Lower leg skin (tissue), 3 donors: ENCODE measurements around the gene CNOT4.

ENCODE experiments used
- CTCF ChIP-seq, 3 donors: fragments of 450-650 bp; IDR thresholded peaks; one replicate each; pipeline ENCODE4 v1.5.1; 2016; ENCODE audit warnings: antibody characterized with exemption in 3 of 3, mild to moderate bottlenecking in 3 of 3, moderate library complexity in 2 of 3
- POLR2A ChIP-seq, 2 donors: fragments of 450-650 bp; IDR thresholded peaks; one replicate each; pipeline ENCODE4 v1.6.1; 2016 to 2017; ENCODE audit warnings: antibody characterized with exemption in 2 of 2, mild to moderate bottlenecking in 1 of 2, moderate library complexity in 1 of 2

GRCh38 chr7:135499818-135500217 lies 10.1 kb downstream of the CNOT4 start:
- no peak for TF ChIP-seq CTCF (IDR thresholded peaks at IDR 0.05)
- TF ChIP-seq POLR2A (IDR thresholded peaks at IDR 0.05): no peak
